MG63 (cell line): Measurements from ENCODE around the gene NSUN6. TPM values are rescaled to one million over a fixed set of nuclear protein-coding genes. Genes with fewer than 3 reads are reported as not detected.
A peak's percentile ranks its signal among the peaks of the same experiment; 100 is the strongest.

Experiments used
- DNase-seq: peaks from one replicate; pipeline ENCODE4 v3.0.0-alpha.2; 2020
- H3K27me3 ChIP-seq: fragments of 250-450 bp; sonication (Bioruptor Pico); 2 replicates; pipeline ENCODE4 v1.5.1; 2020; ENCODE audit warnings: mild to moderate bottlenecking, moderate library complexity
- H3K36me3 ChIP-seq: fragments of 250-450 bp; sonication (Bioruptor Pico); 2 replicates; pipeline ENCODE4 v1.5.1; 2020; ENCODE audit warnings: mild to moderate bottlenecking, moderate library complexity
- H3K4me3 ChIP-seq: fragments of 250-450 bp; sonication (Bioruptor Pico); 2 replicates; pipeline ENCODE4 v1.5.1; 2020; ENCODE audit warnings: mild to moderate bottlenecking, moderate library complexity
- H3K9me3 ChIP-seq: fragments of 250-450 bp; sonication (Bioruptor Pico); 2 replicates; pipeline ENCODE4 v1.5.1; 2020; ENCODE audit warnings: mild to moderate bottlenecking, moderate library complexity
- total RNA-seq: library from RNA; depleted of rRNA; stranded (reverse); fragments of >200 nt; shearing (Covaris generic); gene quantifications from 2 replicates; pipeline ENCODE4 v1.2.3, GENCODE V29; 2014; ENCODE audit warnings: low replicate concordance; rRNA removed

NSUN6 gene, protein sequence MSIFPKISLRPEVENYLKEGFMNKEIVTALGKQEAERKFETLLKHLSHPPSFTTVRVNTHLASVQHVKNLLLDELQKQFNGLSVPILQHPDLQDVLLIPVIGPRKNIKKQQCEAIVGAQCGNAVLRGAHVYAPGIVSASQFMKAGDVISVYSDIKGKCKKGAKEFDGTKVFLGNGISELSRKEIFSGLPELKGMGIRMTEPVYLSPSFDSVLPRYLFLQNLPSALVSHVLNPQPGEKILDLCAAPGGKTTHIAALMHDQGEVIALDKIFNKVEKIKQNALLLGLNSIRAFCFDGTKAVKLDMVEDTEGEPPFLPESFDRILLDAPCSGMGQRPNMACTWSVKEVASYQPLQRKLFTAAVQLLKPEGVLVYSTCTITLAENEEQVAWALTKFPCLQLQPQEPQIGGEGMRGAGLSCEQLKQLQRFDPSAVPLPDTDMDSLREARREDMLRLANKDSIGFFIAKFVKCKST
- total RNA-seq = 5.4 and 8.4 TPM in 2 replicates

DNA sequence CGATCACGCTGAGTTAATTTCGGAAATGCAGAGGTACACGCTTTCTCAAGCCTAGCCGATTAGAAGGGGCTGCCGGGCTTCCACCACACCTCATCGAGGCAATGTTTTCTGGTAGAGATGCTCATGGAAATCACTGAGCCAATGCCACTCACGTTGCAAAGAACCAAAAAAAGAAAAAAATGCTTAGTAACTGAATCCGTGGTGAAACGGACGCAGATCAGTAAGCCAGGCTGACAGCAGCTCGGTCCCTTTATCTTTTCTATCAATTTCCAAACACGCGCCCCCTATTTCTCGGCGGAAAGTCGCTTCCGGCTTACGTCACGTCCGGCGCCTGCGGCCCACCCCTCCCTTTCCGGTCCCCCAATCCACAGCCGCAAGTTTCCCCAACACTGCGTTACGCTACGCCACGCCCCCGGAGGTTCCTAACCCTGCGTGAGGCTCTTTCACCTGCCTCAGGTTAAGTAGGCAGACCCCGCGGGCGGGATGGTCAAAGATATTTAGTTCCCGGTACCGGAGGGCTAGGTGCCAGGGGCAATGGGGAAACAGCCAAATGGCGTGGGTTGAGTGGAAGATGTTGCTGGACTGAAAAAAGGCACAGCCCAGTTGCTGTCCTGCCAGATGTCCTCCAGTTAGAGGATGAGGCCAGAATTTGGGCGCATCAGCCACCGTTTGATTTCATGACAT, at the start of gene NSUN6:
TSS of gene NSUN6 (minus strand) at position 264 of the 684 bp plus-strand sequence. CDS start 384 bp downstream, outside the sequence.
- no peaks in the 10 kb centered on the region for H3K9me3 ChIP-seq
- DNase-seq = peak; percentile 87

DNA sequence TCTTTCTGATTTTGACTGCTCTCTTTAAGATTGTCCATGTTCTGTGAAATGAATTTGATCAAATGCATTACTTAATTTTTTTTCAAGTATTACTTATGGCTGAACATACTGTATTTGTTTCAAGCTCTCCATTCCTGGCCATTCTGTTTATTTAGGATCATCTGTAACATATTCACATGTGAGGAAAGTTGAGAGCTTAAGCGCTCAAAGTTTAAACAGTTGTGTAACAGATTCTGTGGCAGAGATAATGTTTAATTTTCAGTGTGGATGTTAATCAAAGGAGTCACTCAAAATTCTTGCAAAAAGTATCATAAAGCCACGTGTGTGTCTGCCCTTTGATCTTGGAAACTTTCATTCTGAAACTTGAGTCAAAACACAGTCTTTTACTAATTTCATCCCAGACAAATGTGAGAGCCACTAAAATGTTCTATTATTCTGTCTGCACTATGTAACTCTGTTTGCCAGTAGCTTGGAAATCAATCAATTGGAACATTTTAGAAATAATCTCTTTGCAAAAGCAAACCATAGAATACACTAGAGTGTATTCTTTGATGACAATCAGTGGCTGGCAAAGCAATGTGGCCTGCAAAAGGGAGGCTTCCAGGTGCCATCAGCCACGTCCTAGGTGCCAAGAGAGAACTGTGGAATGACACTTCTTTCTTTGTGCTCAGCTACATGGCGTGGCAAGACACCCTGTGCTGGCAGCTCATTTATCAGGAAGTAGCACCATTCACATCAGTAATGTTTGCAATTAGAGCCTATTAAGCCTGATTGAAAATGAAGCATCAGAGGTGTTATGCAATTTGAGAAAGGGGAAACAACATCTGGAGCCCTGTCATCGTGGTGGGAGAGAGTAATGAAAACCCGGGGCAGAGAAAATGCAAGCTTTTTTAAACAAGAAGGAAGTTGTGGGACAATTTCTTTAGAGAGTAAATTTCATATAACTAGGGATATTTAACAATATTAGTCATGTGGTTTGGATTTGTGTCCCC, 48.8 kb upstream of the NSUN6 start:
- DNase-seq = no peak
- no peaks in the 10 kb centered on the region for H3K27me3 ChIP-seq
- H3K4me3 ChIP-seq = no peak overlapping the region

More for the DNA sequence above, at the start of gene NSUN6:
- Histone ChIP-seq H3K36me3 (no peaks in the 10 kb centered on the region), H3K4me3 (peak within 1 kb of the TSS; percentile 70), H3K27me3 (no peaks in the 10 kb centered on the region)

GRCh38 chr10:18690541-18690940, 39.2 kb upstream of the NSUN6 start:
- no peaks in the 10 kb centered on the region for H3K27me3 ChIP-seq
- H3K9me3 ChIP-seq = no peaks in the 10 kb centered on the region
- H3K36me3 ChIP-seq = no peaks in the 10 kb centered on the region
- no peak for DNase-seq
- no peak overlapping the region for H3K4me3 ChIP-seq

More for the DNA sequence above, 48.8 kb upstream of the NSUN6 start:
- Histone ChIP-seq H3K36me3 (no peaks in the 10 kb centered on the region), H3K9me3 (no peaks in the 10 kb centered on the region)

GRCh38 chr10:18689498-18689897, 38.1 kb upstream of the NSUN6 start:
- Histone ChIP-seq H3K27me3 (no peaks in the 10 kb centered on the region), H3K9me3 (no peaks in the 10 kb centered on the region), H3K36me3 (no peaks in the 10 kb centered on the region), H3K4me3 (no peak overlapping the region)
- DNase-seq = no peak

DNA sequence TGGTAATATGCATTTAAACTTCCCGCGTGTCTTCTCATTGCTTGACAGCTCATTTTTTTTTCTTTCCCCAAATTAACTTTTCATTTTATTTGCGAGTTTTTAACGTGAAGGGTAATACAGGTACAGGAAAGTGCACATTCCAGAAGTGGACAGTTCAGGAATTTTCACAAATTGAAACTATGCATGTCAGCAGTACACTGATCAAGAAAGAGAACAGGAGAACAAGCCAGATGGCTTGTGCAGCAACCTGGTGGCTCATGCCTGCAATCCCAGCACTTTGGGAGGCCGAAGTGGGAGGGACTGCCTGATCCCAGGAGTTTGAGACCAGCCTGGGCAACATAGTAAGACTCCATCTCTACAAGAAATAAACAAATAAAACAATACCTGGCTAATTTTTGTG, 36.3 kb upstream of the NSUN6 start:
- no peaks in the 10 kb centered on the region for H3K9me3 ChIP-seq
- DNase-seq = no peak
- H3K4me3 ChIP-seq = no peak overlapping the region
- no peaks in the 10 kb centered on the region for H3K36me3 ChIP-seq
- H3K27me3 ChIP-seq = no peaks in the 10 kb centered on the region

GRCh38 chr10:18687195-18687594, 35.8 kb upstream of the NSUN6 start:
- Histone ChIP-seq H3K9me3 (no peaks in the 10 kb centered on the region), H3K27me3 (no peaks in the 10 kb centered on the region), H3K36me3 (no peaks in the 10 kb centered on the region), H3K4me3 (no peak overlapping the region)
- DNase-seq = no peak

- no peaks in the 10 kb centered on the region for H3K36me3 ChIP-seq
- no peaks in the 10 kb centered on the region for H3K27me3 ChIP-seq
- DNase-seq = no peak
- no peak overlapping the region for H3K4me3 ChIP-seq
- H3K9me3 ChIP-seq = no peaks in the 10 kb centered on the region
These were observed 34.2 kb upstream of the NSUN6 start for GRCh38 chr10:18685555-18685954.

DNA sequence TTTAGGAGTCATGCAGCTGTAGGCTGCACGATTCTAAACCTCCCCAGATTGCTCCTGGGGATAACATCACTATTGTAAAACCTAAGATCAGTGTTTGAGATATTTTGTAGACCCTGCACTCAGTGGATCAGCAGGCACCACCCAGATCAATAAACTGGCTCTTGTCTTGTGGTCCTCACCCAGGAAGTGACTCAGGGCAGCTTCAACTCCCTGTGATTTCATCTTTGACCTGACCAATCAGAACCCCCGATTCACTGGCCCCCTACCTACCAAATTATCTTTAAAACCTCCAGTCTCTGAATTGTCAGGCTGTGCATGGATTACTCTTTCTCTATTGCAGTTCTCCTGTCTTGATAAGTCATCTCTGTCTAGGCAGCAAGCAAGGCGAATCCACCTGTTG, 33.6 kb upstream of the NSUN6 start:
- Histone ChIP-seq H3K9me3 (no peaks in the 10 kb centered on the region), H3K4me3 (no peak overlapping the region), H3K36me3 (no peaks in the 10 kb centered on the region), H3K27me3 (no peaks in the 10 kb centered on the region)
- DNase-seq = no peak

DNA sequence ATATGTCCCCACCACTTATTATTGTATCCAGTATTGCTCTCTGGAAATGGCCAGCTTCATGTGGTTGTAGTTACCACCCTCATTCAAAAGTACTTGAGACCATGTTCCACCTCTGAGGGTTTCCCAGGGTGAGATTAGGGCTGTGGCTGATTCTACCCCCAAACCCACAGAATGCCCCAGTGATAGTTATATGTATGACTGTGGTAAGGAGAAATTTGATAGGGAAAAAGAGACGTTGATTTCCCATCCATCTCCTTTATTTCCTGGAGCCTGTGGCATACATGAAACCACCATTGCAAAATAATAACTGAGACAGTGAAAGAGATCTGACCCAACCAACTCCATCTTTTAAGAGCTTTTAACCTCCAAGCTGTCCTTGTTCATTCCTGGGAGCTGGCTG, 33.0 kb upstream of the NSUN6 start:
- H3K4me3 ChIP-seq = no peak overlapping the region
- H3K36me3 ChIP-seq = no peaks in the 10 kb centered on the region
- H3K9me3 ChIP-seq = no peaks in the 10 kb centered on the region
- DNase-seq = no peak
- H3K27me3 ChIP-seq = no peaks in the 10 kb centered on the region

- H3K27me3 ChIP-seq = no peaks in the 10 kb centered on the region
- no peaks in the 10 kb centered on the region for H3K9me3 ChIP-seq
- no peak for DNase-seq
- H3K36me3 ChIP-seq = no peaks in the 10 kb centered on the region
- no peak overlapping the region for H3K4me3 ChIP-seq
These were observed 32.0 kb upstream of the NSUN6 start for GRCh38 chr10:18683427-18683826.

DNA sequence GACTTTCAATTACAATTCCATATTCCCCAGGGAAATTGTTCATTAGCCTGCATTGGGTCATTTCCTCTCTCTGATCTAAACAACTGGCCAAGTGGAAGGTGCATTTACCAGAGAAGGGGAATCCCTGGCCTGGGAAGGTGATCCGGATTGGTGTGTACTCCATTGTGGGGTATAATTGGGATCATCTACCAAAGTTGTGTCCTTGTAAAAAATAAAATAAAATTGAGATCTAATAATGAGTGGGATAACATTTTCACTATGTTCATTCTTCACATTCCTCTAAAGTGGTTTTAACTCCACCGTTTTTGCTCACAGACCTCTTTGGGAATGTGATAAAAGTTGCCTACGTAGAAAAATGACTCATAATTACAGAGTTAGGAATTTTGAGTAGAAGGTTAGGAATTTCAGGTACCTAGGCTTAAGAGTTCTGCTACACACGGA, 30.6 kb upstream of the NSUN6 start:
- no peaks in the 10 kb centered on the region for H3K27me3 ChIP-seq
- no peak overlapping the region for H3K4me3 ChIP-seq
- DNase-seq = no peak

GRCh38 chr10:18681366-18681765, 30.0 kb upstream of the NSUN6 start:
- Histone ChIP-seq H3K4me3 (no peak overlapping the region), H3K9me3 (no peaks in the 10 kb centered on the region), H3K27me3 (no peaks in the 10 kb centered on the region), H3K36me3 (no peaks in the 10 kb centered on the region; the same call in 1 of the 2 replicates)
- no peak for DNase-seq

More for the DNA sequence above, 30.6 kb upstream of the NSUN6 start:
- no peaks in the 10 kb centered on the region; the same call in 1 of the 2 replicates for H3K36me3 ChIP-seq
- H3K9me3 ChIP-seq = no peaks in the 10 kb centered on the region

DNA sequence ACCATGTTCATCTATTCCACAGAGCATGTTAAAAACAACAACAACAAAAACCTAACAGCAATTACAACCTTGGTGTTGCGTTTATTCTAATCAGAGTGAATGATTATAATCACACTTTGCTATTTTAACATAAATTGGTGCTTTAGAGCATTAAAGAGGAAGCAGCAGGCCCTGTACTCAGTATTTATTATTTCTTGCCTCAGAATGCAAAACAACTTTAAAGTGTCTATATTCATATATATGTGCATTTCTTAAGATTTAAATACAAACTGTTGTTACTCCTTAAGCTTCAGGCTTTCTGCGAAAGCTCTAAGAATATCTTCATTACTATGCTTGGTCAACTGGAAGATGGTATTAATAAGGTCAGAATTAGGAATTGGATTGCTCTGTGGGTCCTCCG, 29.4 kb upstream of the NSUN6 start:
- DNase-seq = no peak
- Histone ChIP-seq H3K9me3 (no peaks in the 10 kb centered on the region), H3K36me3 (no peaks in the 10 kb centered on the region; the same call in 1 of the 2 replicates), H3K4me3 (no peak overlapping the region), H3K27me3 (no peaks in the 10 kb centered on the region)

- Histone ChIP-seq H3K36me3 (peaks cover 5% of the 10 kb centered on the region), H3K27me3 (no peaks in the 10 kb centered on the region), H3K4me3 (no peak overlapping the region), H3K9me3 (no peaks in the 10 kb centered on the region)
- DNase-seq = no peak
These were observed 23.9 kb upstream of the NSUN6 start for GRCh38 chr10:18675086-18675801.

DNA sequence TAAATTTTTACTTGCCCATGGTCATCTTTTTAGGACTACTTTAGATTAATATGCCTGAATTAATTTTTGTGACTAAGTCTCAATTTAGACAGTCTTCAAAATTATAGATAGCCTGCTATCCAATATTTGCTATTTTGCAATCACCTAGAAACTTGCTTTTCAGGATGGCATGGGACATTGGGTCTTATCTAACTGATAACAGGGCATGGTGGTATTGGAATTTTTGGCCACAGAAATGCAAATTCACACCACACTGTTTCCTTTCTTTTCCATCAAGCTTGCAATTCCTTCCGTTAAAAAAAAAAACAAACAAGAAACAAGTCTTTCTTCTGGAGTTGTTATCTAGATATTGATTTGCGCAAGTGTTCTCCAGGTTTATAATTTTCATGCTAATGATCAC, 16.6 kb upstream of the NSUN6 start:
- no peaks in the 10 kb centered on the region for H3K27me3 ChIP-seq
- H3K36me3 ChIP-seq = peaks cover 10% of the 10 kb centered on the region
- H3K9me3 ChIP-seq = no peaks in the 10 kb centered on the region
- H3K4me3 ChIP-seq = no peak overlapping the region
- DNase-seq = no peak

DNA sequence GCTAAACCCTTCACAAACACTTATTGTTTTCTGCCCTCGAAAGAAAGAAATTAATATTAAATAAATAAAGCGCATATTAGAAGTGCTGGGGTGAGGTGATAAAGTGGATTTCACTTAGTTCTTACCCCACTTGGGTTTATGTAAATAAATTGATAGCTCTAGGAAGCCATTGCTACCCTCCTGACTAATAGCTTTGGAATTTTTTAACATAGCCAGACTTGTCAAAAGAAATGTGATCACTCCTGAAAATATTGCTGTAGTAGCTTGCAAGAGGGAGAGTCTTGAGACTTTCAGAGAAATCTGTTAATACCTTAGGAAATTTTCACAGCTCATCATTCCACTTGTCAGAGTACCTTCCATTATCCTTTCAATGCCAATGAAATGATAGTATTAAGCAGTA, 15.4 kb upstream of the NSUN6 start:
- no peak for DNase-seq
- H3K9me3 ChIP-seq = no peaks in the 10 kb centered on the region
- no peak overlapping the region for H3K4me3 ChIP-seq
- peaks cover 10% of the 10 kb centered on the region for H3K36me3 ChIP-seq
- H3K27me3 ChIP-seq = no peaks in the 10 kb centered on the region
